A673 (cell line): ENCODE results near the gene KCNMA1. TPM values are rescaled to one million over a fixed set of nuclear protein-coding genes. Genes with fewer than 3 reads are reported as not detected.
"Not testable (repeated sequence)": the region's sequence is repeated elsewhere in the genome, so short reads cannot be mapped to it uniquely, and the experiment has no call there.

Source experiments
- BruUV-seq: library from RNA; stranded (reverse); fragments of 400-500 nt; replicated peaks from 2 replicates; lab custom pipeline; 2021; lab: Mats Ljungman, UMichigan
- CTCF ChIA-PET: fragments of 300-600 bp; sonication (Branson Sonifier 250); formaldehyde crosslinking; loops from one replicate; lab custom pipeline; 2022; ENCODE audit warnings: antibody characterized with exemption; lab: Charles Lee
- POLR2A ChIA-PET: fragments of 300-600 bp; sonication (Branson Sonifier 250); formaldehyde crosslinking; loops from one replicate; lab custom pipeline; 2022; ENCODE audit warnings: antibody characterized with exemption; ENCODE audit not compliant: low non-redundant PET; lab: Charles Lee
- DNase-seq: peaks from one replicate; pipeline ENCODE4 v3.0.0-alpha.2; 2015; ENCODE audit warnings: low spot score
- H3K27ac ChIP-seq: fragments of 200-600 bp; sonication (generic); 2 replicates; pipeline ENCODE4 v1.5.1; 2016; ENCODE audit warnings: mixed run types, low read depth, mild to moderate bottlenecking, mixed read lengths, antibody characterized with exemption, low read length; ENCODE audit not compliant: poor library complexity, severe bottlenecking
- H3K27me3 ChIP-seq: fragments of 200-600 bp; sonication (generic); replicated peaks from 2 replicates; pipeline ENCODE4 v1.6.1; 2017; ENCODE audit warnings: mixed run types, low read depth, mild to moderate bottlenecking, mixed read lengths, antibody characterized with exemption, low read length; ENCODE audit not compliant: insufficient read depth, poor library complexity
- H3K36me3 ChIP-seq: fragments of 200-600 bp; sonication (generic); 2 replicates; pipeline ENCODE4 v1.6.1; 2016; ENCODE audit warnings: mixed run types, mild to moderate bottlenecking, mixed read lengths, antibody characterized with exemption, low read length; ENCODE audit not compliant: insufficient read depth, poor library complexity, severe bottlenecking
- H3K4me1 ChIP-seq: fragments of 200-600 bp; sonication (generic); 2 replicates; pipeline ENCODE4 v1.6.1; 2017; ENCODE audit warnings: mixed run types, mild to moderate bottlenecking, mixed read lengths, antibody characterized with exemption, low read length; ENCODE audit not compliant: insufficient read depth, poor library complexity, severe bottlenecking
- H3K4me3 ChIP-seq: fragments of 200-600 bp; sonication (generic); 2 replicates; pipeline ENCODE4 v1.5.1; 2016; ENCODE audit warnings: low read depth, mixed run types, mild to moderate bottlenecking, mixed read lengths, low read length; ENCODE audit not compliant: poor library complexity, severe bottlenecking
- H3K9me3 ChIP-seq: fragments of 200-600 bp; sonication (generic); 2 replicates; pipeline ENCODE4 v1.6.1; 2016; ENCODE audit warnings: mixed run types, low read depth, mild to moderate bottlenecking, mixed read lengths, antibody characterized with exemption, low read length; ENCODE audit not compliant: poor library complexity, severe bottlenecking
- CTCF ChIP-seq: fragments of 300-800, 200-600 bp; sonication (generic); conservative IDR thresholded peaks from 2 replicates; pipeline ENCODE4 v1.5.1; 2017; ENCODE audit warnings: low read depth, mild to moderate bottlenecking, antibody characterized with exemption, low read length, moderate library complexity, mixed read lengths
- EZH2 ChIP-seq: fragments of 200-600 bp; sonication (generic); IDR thresholded peaks from 2 replicates; pipeline ENCODE4 v1.6.1; 2017; ENCODE audit warnings: borderline replicate concordance, low read depth, mild to moderate bottlenecking, mixed read lengths, antibody characterized with exemption, low read length; ENCODE audit not compliant: poor library complexity, severe bottlenecking
- intact Hi-C: fragments of 100-400 bp; cut with micrococcal nuclease; formaldehyde crosslinking; loops from one replicate; pipeline ENCODE4 v1.10.0; 2022; ENCODE audit not compliant: unreplicated experiment
- total RNA-seq: library from RNA; stranded (reverse); gene quantifications from 2 replicates; pipeline ENCODE4 v1.2.3, GENCODE V29; 2021

KCNMA1 gene
- total RNA-seq, 1 experiment from 2014 or later, result 0.84 TPM

GRCh38 chr10:77590344-77591237 is 47.0 kb downstream of the KCNMA1 start:
- no peak for DNase-seq
- CTCF ChIA-PET, result no interaction called here
- Histone ChIP-seq H3K27ac (no peak overlapping the region), H3K9me3 (no peaks in the 10 kb centered on the region), H3K4me3 (no peak overlapping the region), H3K36me3 (no peaks in the 10 kb centered on the region), H3K4me1 (no peaks in the 10 kb centered on the region), H3K27me3 (peaks cover 2% of the 10 kb centered on the region)
- no TSS peak for BruUV-seq
- POLR2A ChIA-PET, result no interaction called here
- no peak for TF ChIP-seq EZH2
- TF ChIP-seq CTCF, result no peak
- intact Hi-C loops, result no loop called here

GRCh38 chr10:77589703-77590102 is 47.9 kb downstream of the KCNMA1 start:
- DNase-seq, H3K36me3 ChIP-seq, intact Hi-C loops, CTCF ChIA-PET, H3K27ac ChIP-seq, BruUV-seq, H3K4me3 ChIP-seq, H3K4me1 ChIP-seq, H3K9me3 ChIP-seq, POLR2A ChIA-PET, H3K27me3 ChIP-seq: not testable (repeated sequence)

- POLR2A ChIA-PET, result no interaction called here
- BruUV-seq, result no TSS peak
- intact Hi-C loops, result no loop called here
- no peak overlapping the region for H3K27ac ChIP-seq
- CTCF ChIA-PET, result no interaction called here
- no peaks in the 10 kb centered on the region for H3K4me1 ChIP-seq
- H3K36me3 ChIP-seq, result no peaks in the 10 kb centered on the region
- H3K4me3 ChIP-seq, result no peak overlapping the region
- H3K27me3 ChIP-seq, result no peaks in the 10 kb centered on the region
- DNase-seq, result no peak
- no peaks in the 10 kb centered on the region for H3K9me3 ChIP-seq
- no peak for TF ChIP-seq CTCF
- TF ChIP-seq EZH2, result no peak
These were observed 48.7 kb downstream of the KCNMA1 start for GRCh38 chr10:77588886-77589285.
